GM21367 (cell line): ENCODE results near the gene TENT5C.
A peak's percentile ranks its signal among the peaks of the same experiment; 100 is the strongest.

ENCODE experiments used
- ATAC-seq: cut with Tn5 transposase; IDR thresholded peaks from one replicate; pipeline ENCODE4 v1.9.1; 2021; ENCODE audit not compliant: unreplicated experiment

The TENT5C gene

GRCh38 chr1:117654493-117655219, 48.8 kb downstream of the TENT5C start:
- ATAC-seq = peak; percentile 83

- no peak for ATAC-seq
These were observed 49.4 kb downstream of the TENT5C start for GRCh38 chr1:117655220-117655577.

GRCh38 chr1:117656202-117656641, 50.4 kb downstream of the TENT5C start:
- ATAC-seq = peak; percentile 40

- no peak for ATAC-seq
These were observed 51.2 kb downstream of the TENT5C start for GRCh38 chr1:117657031-117657430.

GRCh38 chr1:117657949-117658660, 52.3 kb downstream of the TENT5C start:
- ATAC-seq = no peak

GRCh38 chr1:117658676-117659075, 52.8 kb downstream of the TENT5C start:
- no peak for ATAC-seq

GRCh38 chr1:117659550-117660270, 53.9 kb downstream of the TENT5C start:
- no peak for ATAC-seq

GRCh38 chr1:117660271-117660965, 54.6 kb downstream of the TENT5C start:
- ATAC-seq = no peak

- no peak for ATAC-seq
These were observed 55.2 kb downstream of the TENT5C start for GRCh38 chr1:117661027-117661426.

GRCh38 chr1:117662667-117663066, 56.8 kb downstream of the TENT5C start:
- ATAC-seq = no peak

GRCh38 chr1:117663156-117663902, 57.5 kb downstream of the TENT5C start:
- no peak for ATAC-seq

GRCh38 chr1:117664314-117664713, 58.5 kb downstream of the TENT5C start:
- ATAC-seq = peak; percentile 96

GRCh38 chr1:117665556-117666270, 59.9 kb downstream of the TENT5C start:
- no peak for ATAC-seq

- no peak for ATAC-seq
These were observed 63.7 kb downstream of the TENT5C start for GRCh38 chr1:117669572-117669971.

- no peak for ATAC-seq
These were observed 65.3 kb downstream of the TENT5C start for GRCh38 chr1:117670976-117671780.

- ATAC-seq = no peak
These were observed 66.1 kb downstream of the TENT5C start for GRCh38 chr1:117671781-117672501.

GRCh38 chr1:117672756-117673155, 66.9 kb downstream of the TENT5C start:
- no peak for ATAC-seq

- no peak for ATAC-seq
These were observed 67.6 kb downstream of the TENT5C start for GRCh38 chr1:117673405-117673804.
